ENCODE measurements around the gene ARFIP1. TPM values are rescaled to one million over a fixed set of nuclear protein-coding genes. Genes with fewer than 3 reads are reported as not detected.

The ARFIP1 gene
- total RNA-seq, 2 experiments from 2014 or later = 9.3 to 10.5 TPM

DNA sequence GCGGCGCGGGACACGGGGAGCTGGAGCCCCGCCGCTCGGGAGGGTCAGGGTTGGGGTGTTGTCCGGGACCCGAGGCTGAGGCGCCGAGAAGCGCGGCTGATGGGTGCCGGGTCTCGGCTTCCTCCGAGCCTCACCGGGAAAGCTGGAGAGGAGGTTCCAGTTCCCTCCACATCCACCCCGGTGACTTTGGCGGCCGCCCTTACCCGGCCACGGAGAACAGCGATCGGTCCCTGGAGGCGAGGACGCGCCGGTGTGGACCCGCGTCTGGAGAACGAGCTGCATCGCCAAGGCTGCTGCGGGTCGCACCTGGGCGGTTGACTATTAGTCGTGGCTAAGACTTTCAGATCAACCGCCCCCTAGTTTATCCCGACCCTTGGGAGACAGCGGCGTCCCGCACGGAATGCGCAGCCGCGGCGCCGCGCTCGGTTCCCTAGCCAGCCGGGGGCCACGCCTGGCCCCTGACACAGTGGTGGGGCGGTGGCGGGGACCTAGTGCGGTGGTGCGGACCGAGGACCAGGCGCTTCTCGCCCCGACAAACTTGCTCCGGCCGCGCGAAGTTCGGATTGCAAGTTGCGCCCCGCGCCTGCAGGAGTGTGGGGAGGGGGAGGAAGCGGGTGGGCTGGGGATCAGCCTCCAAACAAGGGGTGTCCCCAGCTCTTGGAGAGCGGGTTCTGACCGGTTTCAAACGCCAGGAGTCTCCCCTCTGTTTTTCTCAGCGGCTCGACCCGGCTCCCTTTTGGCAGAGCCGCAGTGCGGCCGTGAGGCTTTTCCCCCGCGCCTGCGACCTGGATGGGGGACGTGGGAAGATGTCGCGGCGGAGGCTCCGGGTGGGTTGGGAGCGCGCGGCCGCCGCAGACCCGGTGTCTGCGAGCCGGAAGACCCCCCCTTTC lies 156.9 kb downstream of the ARFIP1 start:
- Mint-ChIP-seq H3K4me3 (peak overlapping the region; percentile 45), H3K27ac (no peak overlapping the region), H3K9me3 (no peaks in the 10 kb centered on the region), H3K27me3 (peaks cover 50% of the 10 kb centered on the region), H3K4me1 (ENCODE audit: low read depth) (peaks cover 12% of the 10 kb centered on the region), H3K36me3 (no peaks in the 10 kb centered on the region)
- peak; percentile 23 for DNase-seq
- ChIA-PET CTCF (interaction anchor here (0.6 to 2.0 kb wide), 7 partner anchors 11 to 276 kb away, joined by 3 to 9 read pairs (median 4); partner anchors contain the start of genes ARFIP1 and TIGD4), POLR2A (no interaction called here)
- intact Hi-C loops (cut with micrococcal nuclease) = loop anchor here (5.0 kb wide), 1 partner anchor 191 kb away; no protein-coding TSS in a partner anchor

DNA sequence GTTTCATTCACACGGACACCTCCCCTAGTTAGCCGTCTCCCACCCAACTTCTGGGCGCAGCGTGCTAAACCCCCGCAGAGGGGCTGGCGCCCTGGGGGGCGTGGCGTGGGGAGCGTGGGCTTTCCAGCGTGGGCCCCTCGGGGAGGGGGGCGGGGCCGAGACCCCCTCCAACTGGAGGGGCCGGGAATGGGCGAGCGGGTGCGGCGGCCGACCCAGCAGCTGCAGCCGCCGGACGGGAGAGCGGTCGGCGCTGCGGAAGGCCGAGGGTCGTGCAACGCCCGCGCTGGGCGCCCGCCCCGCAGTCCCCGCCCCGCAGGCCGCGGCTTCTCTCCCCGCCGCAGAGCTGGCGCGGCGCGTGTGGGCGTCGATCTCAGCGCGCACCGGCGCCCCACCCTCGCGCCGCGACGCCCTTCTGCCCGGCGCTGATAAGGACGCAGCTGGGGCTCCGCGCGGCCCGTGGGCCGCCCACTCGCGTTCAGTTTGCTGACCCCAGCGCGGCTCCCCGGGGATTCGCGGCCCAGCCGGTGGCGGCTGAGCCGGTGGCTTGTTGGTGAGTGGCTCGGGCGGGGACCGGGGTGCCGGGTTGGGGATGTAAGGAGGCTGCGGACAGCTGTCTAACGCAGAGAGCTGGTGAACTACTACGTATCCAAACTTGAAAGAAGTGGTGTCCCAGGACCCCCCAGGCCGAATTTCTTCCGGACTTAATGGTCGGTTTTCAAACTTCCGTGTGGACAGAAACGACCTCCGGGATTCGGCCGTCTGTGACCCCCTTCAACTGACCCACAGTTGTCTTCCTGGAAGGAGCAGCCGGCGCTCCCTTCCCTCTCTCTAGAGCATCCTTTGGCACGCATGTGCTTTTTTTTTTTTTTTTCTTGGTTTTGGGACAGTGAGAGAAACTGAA lies 157.8 kb downstream of the ARFIP1 start:
- DNase-seq = peak; percentile 24
- H3K4me3 Mint-ChIP-seq = peak overlapping the region; percentile 64
- no peaks in the 10 kb centered on the region for H3K36me3 Mint-ChIP-seq
- no peaks in the 10 kb centered on the region for H3K9me3 Mint-ChIP-seq
- no peak overlapping the region for H3K27ac Mint-ChIP-seq
- H3K27me3 Mint-ChIP-seq = peaks cover 51% of the 10 kb centered on the region
- intact Hi-C loops (cut with micrococcal nuclease) = loop anchor here (1.0 to 5.0 kb wide), 2 partner anchors 159 to 190 kb away; no protein-coding TSS in a partner anchor
- ChIA-PET POLR2A (no interaction called here), CTCF (interaction anchor here (1.6 to 1.9 kb wide), 2 partner anchors 148 to 190 kb away, joined by 4 to 9 read pairs; no protein-coding TSS in a partner anchor)
- H3K4me1 Mint-ChIP-seq (ENCODE audit: low read depth) = peaks cover 12% of the 10 kb centered on the region

DNA sequence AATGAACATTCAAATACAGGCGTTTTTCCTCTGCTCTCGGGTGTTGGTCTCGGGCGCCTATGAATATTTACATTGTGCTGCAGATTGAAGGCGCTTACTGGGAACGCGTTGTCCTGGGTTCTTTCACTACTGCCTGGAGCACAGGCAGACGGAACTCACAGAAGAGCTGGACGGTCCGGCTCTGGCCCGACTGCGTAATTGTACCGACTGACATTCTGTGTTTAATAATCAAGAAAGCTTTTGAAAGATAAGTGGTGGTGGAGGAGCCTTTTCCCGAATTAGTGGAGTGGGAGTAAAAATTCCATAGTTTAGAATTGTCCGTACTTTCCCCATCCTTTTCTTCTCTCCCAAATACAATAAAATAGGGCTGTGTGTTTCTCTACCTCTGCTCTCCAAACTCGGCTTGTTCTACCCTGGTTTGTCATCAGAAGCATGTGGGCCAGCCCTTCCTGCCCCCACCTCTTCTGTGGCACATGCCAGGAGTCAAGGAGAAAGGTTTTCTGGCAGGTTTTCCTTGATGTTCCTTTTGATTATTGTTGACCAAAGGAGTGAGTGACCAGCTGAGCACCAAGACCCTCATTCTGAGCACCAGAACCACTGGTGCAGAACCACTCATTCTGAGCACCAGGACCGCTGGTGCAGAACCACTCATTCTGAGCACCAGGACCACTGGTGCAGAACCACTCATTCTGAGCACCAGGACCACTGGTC lies 158.6 kb downstream of the ARFIP1 start:
- H3K9me3 Mint-ChIP-seq = no peaks in the 10 kb centered on the region
- no peak overlapping the region for H3K27ac Mint-ChIP-seq
- POLR2A ChIA-PET = no interaction called here
- peaks cover 45% of the 10 kb centered on the region for H3K27me3 Mint-ChIP-seq
- peaks cover 12% of the 10 kb centered on the region for H3K4me1 Mint-ChIP-seq (ENCODE audit: low read depth)
- H3K36me3 Mint-ChIP-seq = no peaks in the 10 kb centered on the region
- no peak for DNase-seq
- intact Hi-C loops (cut with micrococcal nuclease) = loop anchor here (1.0 to 5.0 kb wide), 2 partner anchors 160 to 189 kb away; no protein-coding TSS in a partner anchor
- H3K4me3 Mint-ChIP-seq = peak overlapping the region; percentile 64
- CTCF ChIA-PET = interaction anchor here (1.6 kb wide), 1 partner anchor 189 kb away, joined by 4 read pairs; no protein-coding TSS in a partner anchor

DNA sequence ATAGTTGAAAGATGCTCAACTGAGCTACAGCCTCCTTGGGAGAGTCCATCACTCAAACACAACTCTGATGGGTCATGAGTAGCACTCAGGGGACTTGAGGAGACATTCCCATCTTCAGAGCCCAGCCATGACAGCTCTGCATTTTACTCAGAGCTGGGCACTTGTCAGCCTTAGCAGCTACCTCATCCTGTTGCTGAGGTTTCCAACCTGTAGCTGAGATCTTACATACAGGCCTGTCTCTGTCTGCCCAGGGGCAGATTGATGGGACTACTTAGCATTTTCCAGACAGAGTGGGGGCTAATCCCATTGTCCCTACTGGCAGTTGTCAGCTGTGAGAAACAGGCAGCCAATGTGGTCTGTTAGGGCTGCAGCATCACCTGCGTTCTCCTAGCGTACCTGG lies 159.9 kb downstream of the ARFIP1 start:
- DNase-seq = no peak
- Mint-ChIP-seq H3K9me3 (no peaks in the 10 kb centered on the region), H3K27ac (no peak overlapping the region), H3K27me3 (peaks cover 34% of the 10 kb centered on the region), H3K4me1 (ENCODE audit: low read depth) (peaks cover 12% of the 10 kb centered on the region), H3K4me3 (no peak overlapping the region), H3K36me3 (no peaks in the 10 kb centered on the region)
- CTCF ChIA-PET = no interaction called here
- POLR2A ChIA-PET = no interaction called here
- intact Hi-C loops (cut with micrococcal nuclease) = loop anchor here (5.0 kb wide), 1 partner anchor 188 kb away; no protein-coding TSS in a partner anchor

DNA sequence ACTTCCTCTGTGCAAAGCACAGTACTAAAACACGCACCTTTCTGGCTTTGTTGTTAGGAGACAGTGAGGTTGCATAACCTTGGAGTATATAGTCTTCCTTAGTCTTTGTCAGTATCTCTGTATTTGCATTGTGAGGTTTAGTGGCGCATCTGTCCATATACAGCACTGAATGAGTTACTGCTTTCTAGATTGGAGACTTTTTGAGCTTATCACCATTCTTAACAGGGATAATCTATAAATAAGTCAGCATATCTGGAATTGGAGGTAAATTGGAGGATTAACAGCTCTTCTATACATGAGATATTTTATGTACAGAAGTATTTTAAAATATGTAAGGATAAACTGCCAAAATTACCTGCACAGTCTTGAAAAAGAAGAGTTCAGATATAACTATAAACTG lies 160.7 kb downstream of the ARFIP1 start:
- no peak for DNase-seq
- Mint-ChIP-seq H3K36me3 (no peaks in the 10 kb centered on the region), H3K9me3 (no peaks in the 10 kb centered on the region), H3K27ac (no peak overlapping the region), H3K4me3 (no peak overlapping the region), H3K4me1 (ENCODE audit: low read depth) (peaks cover 7% of the 10 kb centered on the region), H3K27me3 (peaks cover 25% of the 10 kb centered on the region)
- ChIA-PET CTCF (no interaction called here), POLR2A (no interaction called here)
- intact Hi-C loops (cut with micrococcal nuclease) = no loop called here

DNA sequence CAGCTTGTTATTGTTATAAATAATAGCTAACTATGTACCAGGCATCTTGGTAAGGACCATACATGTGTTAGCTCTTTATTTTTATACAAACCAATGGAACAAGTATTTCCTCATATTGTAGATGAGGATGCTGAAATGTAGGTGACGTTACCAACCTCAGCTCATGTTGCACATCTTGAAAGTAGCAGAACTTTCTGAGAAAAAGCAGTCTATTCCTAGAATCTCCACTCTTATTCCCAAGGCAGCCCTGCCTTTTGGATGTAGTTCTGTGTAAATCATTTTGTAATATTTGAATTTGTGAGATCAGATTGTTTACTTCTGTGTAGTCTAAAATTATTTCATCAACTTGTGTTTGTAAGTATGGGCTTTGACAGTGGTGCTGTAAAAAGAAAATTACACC lies 161.7 kb downstream of the ARFIP1 start:
- POLR2A ChIA-PET = no interaction called here
- Mint-ChIP-seq H3K36me3 (no peaks in the 10 kb centered on the region), H3K27me3 (peaks cover 22% of the 10 kb centered on the region), H3K27ac (no peak overlapping the region), H3K9me3 (no peaks in the 10 kb centered on the region), H3K4me1 (ENCODE audit: low read depth) (peaks cover 4% of the 10 kb centered on the region), H3K4me3 (no peak overlapping the region)
- no peak for DNase-seq
- CTCF ChIA-PET = interaction anchor here (0.8 to 1.4 kb wide), 2 partner anchors 144 to 186 kb away, joined by 3 to 5 read pairs; no protein-coding TSS in a partner anchor
- intact Hi-C loops (cut with micrococcal nuclease) = no loop called here

DNA sequence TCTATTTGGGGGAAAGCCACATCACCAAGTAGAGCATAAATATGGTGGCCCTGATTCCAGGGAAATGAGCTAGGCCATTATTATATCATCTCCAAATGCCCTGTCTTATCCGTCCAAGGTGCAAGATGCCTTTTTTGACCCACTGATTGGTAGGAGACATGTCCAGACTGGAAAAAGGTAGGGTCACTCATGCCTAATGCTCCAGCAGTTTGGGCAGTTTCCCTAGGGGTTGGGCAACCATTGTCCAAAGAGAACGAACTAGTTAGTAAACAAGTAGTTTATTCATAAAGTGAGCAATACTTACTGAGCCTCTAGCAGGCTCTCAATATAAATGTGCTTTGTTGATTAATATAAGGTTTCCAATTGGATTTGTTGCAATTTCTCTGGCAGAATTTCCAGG lies 162.6 kb downstream of the ARFIP1 start:
- H3K9me3 Mint-ChIP-seq = no peaks in the 10 kb centered on the region
- no peak overlapping the region for H3K27ac Mint-ChIP-seq
- H3K27me3 Mint-ChIP-seq = peaks cover 21% of the 10 kb centered on the region
- intact Hi-C loops (cut with micrococcal nuclease) = no loop called here
- H3K4me1 Mint-ChIP-seq (ENCODE audit: low read depth) = peaks cover 4% of the 10 kb centered on the region
- CTCF ChIA-PET = interaction anchor here (1.4 kb wide), 1 partner anchor 185 kb away, joined by 5 read pairs; no protein-coding TSS in a partner anchor
- no peaks in the 10 kb centered on the region for H3K36me3 Mint-ChIP-seq
- POLR2A ChIA-PET = no interaction called here
- no peak overlapping the region for H3K4me3 Mint-ChIP-seq
- no peak for DNase-seq

DNA sequence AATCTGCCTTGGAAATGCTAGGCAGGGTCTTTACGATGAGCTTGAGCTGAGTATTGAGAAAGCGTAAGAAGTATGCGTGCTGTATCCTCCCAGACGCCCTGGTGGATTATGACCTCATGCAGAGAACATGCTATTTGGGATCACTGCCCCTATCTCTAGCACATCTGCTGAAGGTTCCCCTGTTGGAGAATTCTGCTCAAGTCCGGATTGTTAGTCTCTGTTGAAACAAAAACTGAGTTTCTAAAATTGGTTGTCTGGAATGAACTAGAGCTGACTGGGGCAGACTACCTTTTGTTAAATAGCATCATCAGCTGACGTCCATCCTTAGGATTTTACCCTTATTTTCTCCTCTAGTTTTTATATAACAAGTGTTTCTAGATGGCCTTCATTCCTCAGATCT lies 163.9 kb downstream of the ARFIP1 start:
- intact Hi-C loops (cut with micrococcal nuclease) = no loop called here
- H3K4me3 Mint-ChIP-seq = no peak overlapping the region
- ChIA-PET POLR2A (no interaction called here), CTCF (interaction anchor here (0.6 kb wide), 1 partner anchor 130 kb away, joined by 4 read pairs; no protein-coding TSS in a partner anchor)
- H3K27ac Mint-ChIP-seq = no peak overlapping the region
- H3K36me3 Mint-ChIP-seq = no peaks in the 10 kb centered on the region
- no peaks in the 10 kb centered on the region for H3K4me1 Mint-ChIP-seq (ENCODE audit: low read depth)
- DNase-seq = no peak
- H3K27me3 Mint-ChIP-seq = peaks cover 22% of the 10 kb centered on the region
- H3K9me3 Mint-ChIP-seq = no peaks in the 10 kb centered on the region

DNA sequence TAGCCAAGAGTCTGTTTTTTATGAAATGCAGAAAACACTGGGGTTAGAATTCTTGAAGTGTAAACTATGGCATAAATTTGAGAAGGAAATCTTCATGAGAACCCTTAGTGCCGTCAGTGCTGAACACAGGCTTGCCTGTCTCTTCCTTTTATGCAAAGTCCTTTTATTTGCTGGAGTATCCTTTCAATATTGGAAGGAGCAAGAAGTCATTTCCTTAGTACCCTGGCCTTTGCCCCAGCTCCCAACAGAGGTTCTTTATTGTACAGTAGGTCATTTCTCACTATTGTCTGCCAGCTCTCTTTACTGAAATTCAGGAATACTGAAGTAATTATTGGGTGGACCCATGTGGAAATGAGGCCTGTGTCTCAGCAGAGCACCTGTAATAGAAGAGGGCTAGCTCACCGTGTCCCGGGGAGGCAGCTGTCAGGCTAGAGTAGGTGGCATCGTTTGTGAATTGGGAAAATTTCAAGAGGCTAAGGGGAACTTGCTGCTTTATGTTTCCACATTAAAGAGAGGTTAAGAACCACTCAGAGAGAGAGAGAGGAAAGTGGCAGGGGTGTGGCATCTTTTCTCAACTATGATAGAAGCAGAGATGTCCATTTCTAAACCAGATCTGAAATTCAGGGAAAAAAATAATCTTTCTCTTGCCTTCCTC lies 165.0 kb downstream of the ARFIP1 start:
- intact Hi-C loops (cut with micrococcal nuclease) = no loop called here
- H3K36me3 Mint-ChIP-seq = no peaks in the 10 kb centered on the region
- DNase-seq = no peak
- H3K4me1 Mint-ChIP-seq (ENCODE audit: low read depth) = no peaks in the 10 kb centered on the region
- POLR2A ChIA-PET = no interaction called here
- CTCF ChIA-PET = interaction anchor here (0.5 to 1.2 kb wide), 2 partner anchors 49 to 183 kb away, joined by 4 read pairs; no protein-coding TSS in a partner anchor
- peaks cover 12% of the 10 kb centered on the region for H3K27me3 Mint-ChIP-seq
- no peaks in the 10 kb centered on the region for H3K9me3 Mint-ChIP-seq
- no peak overlapping the region for H3K4me3 Mint-ChIP-seq
- H3K27ac Mint-ChIP-seq = no peak overlapping the region

- Mint-ChIP-seq H3K27me3 (peaks cover 15% of the 10 kb centered on the region), H3K36me3 (no peaks in the 10 kb centered on the region), H3K9me3 (no peaks in the 10 kb centered on the region), H3K27ac (no peak overlapping the region), H3K4me1 (ENCODE audit: low read depth) (no peaks in the 10 kb centered on the region), H3K4me3 (no peak overlapping the region)
- POLR2A ChIA-PET = no interaction called here
- CTCF ChIA-PET = interaction anchor here (0.6 kb wide), 1 partner anchor 85 kb away, joined by 3 read pairs; no protein-coding TSS in a partner anchor
- intact Hi-C loops (cut with micrococcal nuclease) = no loop called here
- DNase-seq = no peak
These were observed 165.9 kb downstream of the ARFIP1 start for GRCh38 chr4:152945639-152946038.

DNA sequence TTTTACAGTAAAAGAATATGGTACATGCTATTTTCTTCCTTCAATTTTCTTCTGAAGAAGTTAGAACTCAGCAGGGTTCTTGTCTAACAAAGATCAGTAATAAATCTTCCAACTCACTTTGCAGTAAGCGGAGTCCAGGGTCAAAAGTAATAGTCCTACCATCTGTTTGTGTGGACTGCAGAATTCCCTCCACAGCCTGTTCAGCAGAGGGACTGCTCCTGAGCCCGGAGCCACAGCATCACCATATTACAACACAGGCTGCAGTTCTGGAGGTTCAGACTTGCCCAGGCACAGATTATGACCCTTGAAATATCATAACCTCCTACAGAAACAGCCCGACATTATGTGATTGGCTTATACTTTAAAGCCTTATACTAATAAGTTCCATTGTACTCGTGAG lies 166.7 kb downstream of the ARFIP1 start:
- Mint-ChIP-seq H3K9me3 (no peaks in the 10 kb centered on the region), H3K27ac (no peak overlapping the region), H3K4me3 (no peak overlapping the region), H3K4me1 (ENCODE audit: low read depth) (no peaks in the 10 kb centered on the region), H3K36me3 (no peaks in the 10 kb centered on the region), H3K27me3 (peaks cover 18% of the 10 kb centered on the region)
- intact Hi-C loops (cut with micrococcal nuclease) = no loop called here
- DNase-seq = no peak
- CTCF ChIA-PET = interaction anchor here (0.6 kb wide), 1 partner anchor 84 kb away, joined by 3 read pairs; no protein-coding TSS in a partner anchor
- POLR2A ChIA-PET = no interaction called here

Data from activated CD4-positive, alpha-beta memory T cell treated with anti-CD3 and anti-CD28 coated beads for 36 hours (primary cell).